Smooth muscle cell (in vitro differentiated cells): ENCODE measurements around the gene TMC5. TPM values are rescaled to one million over a fixed set of nuclear protein-coding genes. Genes with fewer than 3 reads are reported as not detected.

Experiments
- DNase-seq: peaks from one replicate; lab custom pipeline; 2025; ENCODE audit not compliant: unreplicated experiment; lab: John Stamatoyannopoulos, UW
- H2AFZ ChIP-seq: fragments of 200-600 bp; sonication (generic); 2 replicates; pipeline ENCODE4 v1.6.0; 2016; ENCODE audit warnings: antibody characterized with exemption, low read depth, mild to moderate bottlenecking
- H3F3A ChIP-seq: fragments of 200-600 bp; sonication (generic); 2 replicates; pipeline ENCODE4 v1.6.0; 2017; ENCODE audit warnings: antibody characterized with exemption, low read depth
- H3K27ac ChIP-seq: fragments of 200-600 bp; sonication (generic); 2 replicates; pipeline ENCODE4 v1.5.1; 2016; ENCODE audit warnings: low read depth, mild to moderate bottlenecking
- H3K27me3 ChIP-seq: fragments of 200-600 bp; sonication (generic); 2 replicates; pipeline ENCODE4 v1.6.1; 2016; ENCODE audit warnings: low read depth, mild to moderate bottlenecking
- H3K36me3 ChIP-seq: fragments of 200-600 bp; sonication (generic); 2 replicates; pipeline ENCODE4 v1.5.1; 2016; ENCODE audit warnings: low read depth
- H3K4me1 ChIP-seq: fragments of 200-600 bp; sonication (generic); 2 replicates; pipeline ENCODE4 v1.5.1; 2016; ENCODE audit warnings: low read depth
- H3K4me2 ChIP-seq: fragments of 200-600 bp; sonication (generic); 2 replicates; pipeline ENCODE4 v1.6.0; 2016; ENCODE audit warnings: mild to moderate bottlenecking
- H3K4me3 ChIP-seq: fragments of 200-600 bp; sonication (generic); 2 replicates; pipeline ENCODE4 v1.5.1; 2016; ENCODE audit warnings: mild to moderate bottlenecking
- H3K79me2 ChIP-seq: fragments of 200-600 bp; sonication (generic); 2 replicates; pipeline ENCODE4 v1.6.0; 2016; ENCODE audit warnings: low read depth, mild to moderate bottlenecking
- H3K9ac ChIP-seq: fragments of 200-600 bp; sonication (generic); 2 replicates; pipeline ENCODE4 v1.6.0; 2016; ENCODE audit warnings: low read depth
- H3K9me3 ChIP-seq: fragments of 200-600 bp; sonication (generic); replicated peaks from 2 replicates; pipeline ENCODE4 v1.5.1; 2016; ENCODE audit warnings: low read depth
- H4K20me1 ChIP-seq: fragments of 200-600 bp; sonication (generic); 2 replicates; pipeline ENCODE4 v1.6.0; 2016; ENCODE audit warnings: low read depth
- WGBS: methylation state at CpG from one replicate; pipeline ENCODE4 v1.1.7; 2016; ENCODE audit warnings: low lambda C conversion rate; 5-methylcytosine and 5-hydroxymethylcytosine counted together
- polyA plus RNA-seq: library from polyadenylated mRNA; unstranded; fragments of >200 nt; fragmentation: Nextera tagmentation; extraction: Ambion mirVana; gene quantifications from 2 replicates; pipeline ENCODE4 v1.2.1, GENCODE V29; 2016
- total RNA-seq: library from RNA; depleted of rRNA; stranded (reverse); fragments of >200 nt; gene quantifications from 2 replicates; pipeline ENCODE4 v1.2.3, GENCODE V29; 2014
- TF ChIP-seq, protein P1 (sequence below): fragments of 200-600 bp; sonication (generic); IDR thresholded peaks from 2 replicates; pipeline ENCODE4 v1.5.1; 2017; ENCODE audit warnings: borderline replicate concordance, mild to moderate bottlenecking, antibody characterized with exemption; ENCODE audit not compliant: insufficient read depth, poor library complexity, severe bottlenecking

Gene TMC5
- total and polyA plus RNA-seq, 2 experiments from 2014 or later = 0.18 TPM; not detected in 1

DNA sequence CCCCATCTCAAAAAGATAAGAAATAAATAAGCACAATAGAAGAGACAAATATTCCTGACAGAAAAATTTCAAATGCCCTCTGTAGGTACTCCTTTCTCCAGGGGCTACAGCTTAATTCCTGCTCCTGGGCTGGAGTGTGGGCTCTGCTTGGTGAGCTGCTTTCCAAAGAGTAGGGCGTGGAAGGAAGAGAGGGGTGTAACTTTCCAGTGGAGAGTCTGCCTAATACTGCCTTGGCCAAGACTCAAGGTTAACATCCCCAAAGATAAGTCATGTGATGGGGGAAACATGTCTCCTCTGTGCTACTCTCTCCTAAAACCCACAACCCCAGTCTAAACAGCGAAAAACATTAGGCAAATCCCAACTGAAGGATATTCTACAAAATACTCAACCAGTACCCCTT lies 42.7 kb downstream of the TMC5 start:
- Histone ChIP-seq H2AFZ (no peak overlapping the region), H3K27ac (no peak overlapping the region), H3K9me3 (no peaks in the 10 kb centered on the region), H3K79me2 (no peaks in the 10 kb centered on the region), H3F3A (no peaks in the 10 kb centered on the region), H4K20me1 (no peaks in the 10 kb centered on the region), H3K4me1 (no peaks in the 10 kb centered on the region), H3K36me3 (no peaks in the 10 kb centered on the region), H3K9ac (no peak overlapping the region), H3K27me3 (no peaks in the 10 kb centered on the region), H3K4me3 (no peak overlapping the region), H3K4me2 (no peak overlapping the region)
- 96% methylated on average over 2 of the region's 2 CpGs for WGBS
- TF ChIP-seq, protein P1, sequence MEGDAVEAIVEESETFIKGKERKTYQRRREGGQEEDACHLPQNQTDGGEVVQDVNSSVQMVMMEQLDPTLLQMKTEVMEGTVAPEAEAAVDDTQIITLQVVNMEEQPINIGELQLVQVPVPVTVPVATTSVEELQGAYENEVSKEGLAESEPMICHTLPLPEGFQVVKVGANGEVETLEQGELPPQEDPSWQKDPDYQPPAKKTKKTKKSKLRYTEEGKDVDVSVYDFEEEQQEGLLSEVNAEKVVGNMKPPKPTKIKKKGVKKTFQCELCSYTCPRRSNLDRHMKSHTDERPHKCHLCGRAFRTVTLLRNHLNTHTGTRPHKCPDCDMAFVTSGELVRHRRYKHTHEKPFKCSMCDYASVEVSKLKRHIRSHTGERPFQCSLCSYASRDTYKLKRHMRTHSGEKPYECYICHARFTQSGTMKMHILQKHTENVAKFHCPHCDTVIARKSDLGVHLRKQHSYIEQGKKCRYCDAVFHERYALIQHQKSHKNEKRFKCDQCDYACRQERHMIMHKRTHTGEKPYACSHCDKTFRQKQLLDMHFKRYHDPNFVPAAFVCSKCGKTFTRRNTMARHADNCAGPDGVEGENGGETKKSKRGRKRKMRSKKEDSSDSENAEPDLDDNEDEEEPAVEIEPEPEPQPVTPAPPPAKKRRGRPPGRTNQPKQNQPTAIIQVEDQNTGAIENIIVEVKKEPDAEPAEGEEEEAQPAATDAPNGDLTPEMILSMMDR = no peak
- no peak for DNase-seq

DNA sequence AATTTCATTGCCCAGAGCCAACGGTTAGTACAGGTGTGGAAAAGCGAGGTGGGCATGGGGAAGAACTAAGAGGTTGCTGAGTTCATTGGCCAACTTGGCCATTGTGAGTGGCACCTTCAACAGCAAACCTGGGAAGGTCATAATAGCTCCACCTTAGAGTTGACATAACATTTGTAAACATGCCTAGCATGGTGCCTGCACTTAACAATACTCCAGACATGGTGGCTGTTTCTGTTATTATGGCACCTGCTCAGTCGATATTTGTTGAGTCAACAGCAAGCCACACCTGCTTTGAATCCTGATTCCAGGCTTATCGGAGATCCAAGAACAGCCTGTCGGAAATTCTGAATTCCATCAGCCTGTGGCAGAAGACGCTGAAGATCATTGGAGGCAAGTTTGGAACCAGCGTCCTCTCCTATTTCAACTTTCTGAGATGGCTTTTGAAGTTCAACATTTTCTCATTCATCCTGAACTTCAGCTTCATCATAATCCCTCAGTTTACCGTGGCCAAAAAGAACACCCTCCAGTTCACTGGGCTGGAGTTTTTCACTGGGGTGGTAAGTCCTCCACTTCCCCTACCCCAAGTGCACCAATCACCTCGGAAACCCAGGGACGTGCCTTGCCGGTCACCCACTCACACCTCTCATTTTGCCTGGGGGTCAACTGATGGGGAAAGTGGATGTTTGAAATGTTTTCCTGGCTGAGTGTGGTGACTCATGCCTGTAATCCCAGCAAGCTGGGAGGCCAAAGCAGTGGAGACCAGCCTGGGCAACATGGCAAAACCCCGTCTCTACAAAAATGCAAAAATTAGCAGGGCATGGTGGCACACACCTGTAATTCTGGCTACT lies 46.0 kb downstream of the TMC5 start:
- no peaks in the 10 kb centered on the region for H4K20me1 ChIP-seq
- no peak overlapping the region for H3K9ac ChIP-seq
- no peaks in the 10 kb centered on the region for H3K9me3 ChIP-seq
- no peaks in the 10 kb centered on the region for H3K27me3 ChIP-seq
- H3K36me3 ChIP-seq = no peaks in the 10 kb centered on the region
- 73% methylated on average over 12 of the region's 12 CpGs for WGBS
- DNase-seq = no peak
- TF ChIP-seq, protein P1 = no peak
- no peak overlapping the region for H2AFZ ChIP-seq
- H3K4me1 ChIP-seq = no peaks in the 10 kb centered on the region
- no peak overlapping the region for H3K4me3 ChIP-seq
- H3K4me2 ChIP-seq = no peak overlapping the region
- no peaks in the 10 kb centered on the region for H3F3A ChIP-seq
- H3K27ac ChIP-seq = no peak overlapping the region
- no peaks in the 10 kb centered on the region for H3K79me2 ChIP-seq

DNA sequence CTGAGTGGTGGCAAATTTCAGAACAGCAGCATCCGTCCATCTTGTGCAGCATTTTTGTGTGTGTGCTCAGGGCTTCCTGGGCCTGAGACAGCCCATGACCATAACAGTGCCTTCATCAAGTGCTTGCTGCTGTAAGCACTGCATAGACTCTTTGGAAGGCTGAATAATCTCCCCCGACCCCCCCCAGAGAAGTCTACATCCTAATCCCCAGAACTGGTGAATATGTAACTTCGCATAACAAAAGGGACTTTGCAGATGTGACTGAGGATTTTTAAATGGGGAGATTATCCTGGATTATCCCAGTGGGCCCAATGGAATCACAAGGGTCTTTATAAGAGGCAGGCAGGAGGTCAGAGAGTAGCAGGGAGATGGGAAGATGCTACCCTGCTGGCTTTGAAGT lies 50.6 kb downstream of the TMC5 start:
- Histone ChIP-seq H4K20me1 (no peaks in the 10 kb centered on the region), H3K9ac (no peak overlapping the region), H3K27me3 (no peaks in the 10 kb centered on the region), H3K9me3 (no peaks in the 10 kb centered on the region), H3K4me2 (no peak overlapping the region), H3K79me2 (no peaks in the 10 kb centered on the region), H3K36me3 (no peaks in the 10 kb centered on the region), H3F3A (no peaks in the 10 kb centered on the region), H2AFZ (no peak overlapping the region), H3K4me1 (no peaks in the 10 kb centered on the region), H3K4me3 (no peak overlapping the region), H3K27ac (no peak overlapping the region)
- TF ChIP-seq, protein P1 = no peak
- DNase-seq = no peak
- 91% methylated on average over 3 of the region's 3 CpGs for WGBS

DNA sequence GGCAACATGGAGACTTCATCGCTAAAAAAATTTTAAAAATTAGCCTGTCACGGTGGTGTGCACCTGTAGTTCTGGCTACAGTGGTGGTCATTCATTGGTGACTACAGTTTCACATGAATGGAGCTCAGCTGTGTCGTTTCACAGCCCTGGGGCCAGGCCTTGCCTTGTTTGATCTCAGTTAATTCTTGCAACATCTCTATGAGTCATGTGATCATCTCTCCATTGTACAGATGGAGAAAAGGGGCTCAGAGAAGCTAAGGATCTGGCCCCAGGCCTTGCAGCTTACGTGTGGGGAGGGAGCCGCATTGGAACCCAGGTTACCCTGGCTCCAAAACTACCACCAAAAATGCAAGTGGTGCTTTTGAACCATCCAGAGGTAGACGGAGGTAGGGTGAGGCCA lies 54.8 kb downstream of the TMC5 start:
- no peak for DNase-seq
- H2AFZ ChIP-seq = no peak overlapping the region
- TF ChIP-seq, protein P1 = no peak
- H3K27ac ChIP-seq = no peak overlapping the region
- H3K9ac ChIP-seq = no peak overlapping the region
- no peaks in the 10 kb centered on the region for H4K20me1 ChIP-seq
- no peak overlapping the region for H3K4me2 ChIP-seq
- 81% methylated on average over 6 of the region's 6 CpGs for WGBS
- no peaks in the 10 kb centered on the region for H3F3A ChIP-seq
- H3K36me3 ChIP-seq = no peaks in the 10 kb centered on the region
- no peaks in the 10 kb centered on the region for H3K4me1 ChIP-seq
- H3K4me3 ChIP-seq = no peak overlapping the region
- no peaks in the 10 kb centered on the region for H3K9me3 ChIP-seq
- H3K79me2 ChIP-seq = no peaks in the 10 kb centered on the region
- no peaks in the 10 kb centered on the region for H3K27me3 ChIP-seq
